Myocyte (in vitro differentiated cells): ENCODE data around the gene VEZF1. TPM values are rescaled to one million over a fixed set of nuclear protein-coding genes. Genes with fewer than 3 reads are reported as not detected.
A peak's percentile ranks its signal among the peaks of the same experiment; 100 is the strongest.

ENCODE experiments used
- DNase-seq: peaks from one replicate; pipeline ENCODE4 v3.0.0-alpha.2; 2012; ENCODE audit warnings: low read depth
- total RNA-seq: library from RNA; depleted of rRNA; stranded (reverse); fragments of >200 nt; gene quantifications from 2 replicates; pipeline ENCODE4 v1.2.3, GENCODE V29; 2014

Gene VEZF1
- total RNA-seq, 1 donor from 2014 or later = 49.2 TPM

DNA sequence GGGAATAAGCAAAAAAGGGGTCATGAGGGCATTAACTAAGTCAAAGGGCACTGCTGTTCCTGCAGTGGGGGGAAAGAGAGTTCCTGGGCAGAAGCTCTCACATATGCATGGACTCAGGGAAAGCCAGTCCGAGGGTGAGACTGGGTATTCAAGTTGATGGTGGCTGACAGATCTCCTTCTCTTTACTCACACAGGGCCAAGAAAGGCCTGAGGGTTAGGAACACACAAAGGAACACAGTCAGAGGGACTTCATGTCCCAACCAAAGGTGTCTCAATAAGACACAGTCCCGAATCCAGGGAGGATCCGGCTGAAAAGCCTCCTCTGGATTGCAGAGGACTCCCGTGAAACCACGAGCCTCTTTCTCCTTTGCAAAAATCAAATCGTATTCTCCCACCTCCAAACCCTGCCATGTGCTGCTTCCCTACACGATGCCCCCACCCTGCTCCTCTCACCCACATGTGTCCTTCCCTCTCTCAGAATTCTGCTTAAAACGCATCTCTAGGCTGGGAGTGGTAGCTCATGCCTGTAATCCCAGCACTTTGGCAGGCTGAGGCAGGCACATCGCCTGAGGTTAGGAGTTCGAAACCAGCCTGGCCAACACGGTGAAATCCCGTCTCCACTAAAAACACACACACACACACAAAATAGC is 56.4 kb downstream of the VEZF1 start:
- DNase-seq = no peak

DNA sequence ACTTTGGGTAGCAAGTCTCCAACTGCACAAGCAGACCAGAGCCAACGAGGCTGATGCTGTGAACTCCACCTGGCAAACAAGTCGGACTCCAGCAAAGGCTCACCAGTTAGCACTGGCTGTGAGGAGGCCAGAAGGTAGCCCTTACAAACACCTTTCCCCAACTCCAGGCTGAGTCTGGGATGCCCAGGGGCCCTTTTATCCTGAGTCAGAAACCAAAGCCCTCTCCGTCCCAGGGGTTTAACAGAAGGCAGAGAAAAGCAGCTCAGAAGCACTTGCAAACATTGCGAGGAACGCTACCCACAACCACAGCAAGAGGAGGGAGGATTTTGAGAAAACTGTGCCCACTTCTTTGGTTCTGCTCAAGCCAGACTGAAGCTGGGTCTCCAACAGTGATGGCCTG is 57.8 kb downstream of the VEZF1 start:
- DNase-seq = no peak

DNA sequence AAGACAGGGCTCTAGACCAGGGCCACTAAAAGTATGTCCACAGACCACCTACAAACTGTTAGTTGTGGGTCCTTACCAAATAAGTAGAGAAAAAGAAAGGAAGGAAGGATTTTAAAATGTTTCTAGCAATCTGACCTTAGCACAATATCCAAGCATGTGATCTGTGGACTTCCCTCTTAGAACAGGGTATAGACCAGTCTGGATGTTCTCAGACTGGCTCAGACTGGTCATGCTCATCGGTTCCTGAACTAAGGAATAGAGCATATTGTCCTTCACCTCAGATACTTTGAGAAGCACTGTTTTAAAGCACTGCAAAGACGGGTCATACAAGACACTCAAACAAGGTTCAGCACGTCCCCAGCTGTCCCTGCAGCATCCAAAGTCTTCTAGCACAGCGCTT is 58.7 kb downstream of the VEZF1 start:
- no peak for DNase-seq

DNA sequence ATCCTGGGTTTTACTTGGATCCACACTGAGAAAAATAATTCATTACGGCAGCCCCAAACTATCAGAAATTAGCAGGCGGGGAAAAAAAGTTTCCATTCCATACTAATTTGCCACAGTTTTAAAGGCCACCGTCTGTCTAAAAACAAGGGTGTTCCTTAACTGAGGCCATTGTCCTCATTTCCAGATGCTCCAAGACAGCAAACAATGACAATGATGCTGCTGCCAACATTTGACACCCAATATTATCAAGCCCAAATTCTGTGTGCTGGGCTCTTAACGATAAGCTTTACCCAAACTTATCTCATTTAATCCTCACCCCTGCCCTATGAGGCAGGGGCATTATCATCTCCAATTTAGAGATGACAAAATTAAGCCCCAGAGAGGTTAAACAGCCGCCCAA is 59.1 kb downstream of the VEZF1 start:
- no peak for DNase-seq

DNA sequence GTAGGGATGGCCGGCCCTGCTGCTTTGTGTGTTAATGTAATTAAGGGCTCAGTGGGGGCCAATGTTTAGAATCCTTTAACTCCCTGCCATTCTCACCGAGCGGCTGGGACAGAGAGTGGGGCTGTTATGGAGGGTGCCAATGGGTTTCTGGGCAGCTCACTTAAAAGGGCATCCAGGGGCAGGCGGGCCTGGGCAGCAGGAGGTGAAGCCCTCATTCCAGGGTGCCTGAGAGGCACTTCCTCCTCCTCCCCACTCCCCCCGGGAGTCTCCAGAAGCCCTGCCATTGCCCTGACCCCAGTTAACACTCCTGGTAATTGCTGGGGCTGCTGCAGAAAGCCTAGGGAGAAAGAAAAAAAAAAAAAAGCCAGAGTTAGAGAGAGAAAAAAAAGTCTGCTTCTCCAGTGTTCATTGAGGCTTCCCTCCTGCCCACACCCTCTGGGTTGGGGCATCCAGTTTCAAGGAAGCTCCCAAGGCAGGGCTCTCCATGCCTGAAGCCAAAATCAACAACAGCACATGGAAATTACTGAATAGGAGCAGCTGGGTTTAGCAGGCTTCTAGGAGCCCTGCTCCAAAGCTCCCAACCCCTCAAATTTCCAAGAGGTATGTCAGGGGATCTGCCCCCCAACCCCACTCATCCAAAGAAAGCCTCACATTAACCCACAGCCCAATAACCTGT is 60.9 kb downstream of the VEZF1 start:
- DNase-seq = peak; percentile 91

DNA sequence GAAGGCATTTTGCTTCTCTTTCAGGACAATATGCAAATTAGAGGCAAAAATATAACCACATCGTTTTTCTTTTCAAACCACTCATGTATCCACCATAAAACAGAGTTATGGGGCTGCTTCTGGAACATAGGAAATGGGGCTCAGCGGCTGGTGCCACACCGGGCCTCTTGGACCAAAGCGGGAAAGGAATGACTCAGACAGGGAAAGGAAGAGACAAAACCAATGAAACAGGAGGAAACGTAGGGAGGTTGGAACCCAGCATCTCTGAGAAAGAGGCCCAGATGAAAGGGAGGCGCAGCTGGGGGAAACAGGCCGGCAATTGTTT is 61.4 kb downstream of the VEZF1 start:
- DNase-seq = no peak

DNA sequence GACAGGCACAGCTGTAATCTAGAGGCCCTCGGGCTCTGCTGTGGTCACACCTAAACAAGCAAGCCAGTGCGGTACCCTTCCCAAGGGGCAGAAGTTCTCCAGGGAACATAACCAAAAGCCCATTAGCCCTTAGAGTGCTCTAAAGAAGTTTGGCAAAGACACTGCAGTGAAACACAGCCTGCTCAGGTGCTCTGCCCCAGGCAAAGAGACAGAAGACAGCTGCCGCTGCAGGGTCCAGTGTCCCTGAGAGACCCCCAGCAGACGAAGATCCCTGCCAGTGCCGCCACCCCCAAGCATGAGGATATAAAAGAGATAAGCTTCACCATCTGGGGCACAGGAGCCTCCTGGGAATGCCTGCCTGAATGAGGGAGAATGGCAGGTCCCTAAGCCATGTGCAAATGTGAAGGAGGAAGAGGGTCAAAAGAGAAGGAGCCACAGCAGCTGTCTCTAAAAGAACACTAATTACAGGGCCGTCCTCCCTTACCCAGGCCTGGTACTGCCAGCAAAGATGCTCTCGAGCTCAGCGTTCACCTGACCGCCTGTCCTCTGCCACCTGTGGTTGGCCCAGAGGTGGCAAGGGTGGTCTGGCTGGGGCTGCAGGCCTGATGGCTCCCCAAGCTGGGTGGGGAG is 62.6 kb downstream of the VEZF1 start:
- no peak for DNase-seq

DNA sequence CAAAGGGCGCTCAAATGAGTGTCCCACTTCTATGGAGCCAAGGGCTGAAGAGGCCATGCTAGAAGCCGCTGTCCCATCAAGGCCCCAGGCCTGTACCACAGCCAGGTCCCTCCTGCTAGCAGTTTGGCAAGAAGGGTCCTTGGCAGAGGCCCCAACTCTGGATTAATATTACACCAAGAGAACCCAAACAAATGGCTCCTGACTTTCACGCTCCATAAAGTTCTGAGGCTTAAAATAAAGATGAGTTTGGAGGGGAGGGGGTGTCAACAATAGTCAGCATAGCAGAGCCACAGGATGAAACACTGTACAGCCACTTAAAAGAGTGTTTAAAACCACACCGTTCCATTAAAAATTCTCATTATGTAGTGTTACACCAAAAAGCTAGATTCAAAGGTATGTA is 63.4 kb downstream of the VEZF1 start:
- DNase-seq = no peak

Other genes starting within 250 kb of the VEZF1 start
- gene CCDC182, start 243.0 kb downstream of the VEZF1 start, total RNA-seq = not detected in 2 replicates
- gene MRPS23, start 138.2 kb downstream of the VEZF1 start, total RNA-seq = 23.3 and 27.3 TPM in 2 replicates
- 49.7 and 51.7 TPM in 2 replicates for gene CUEDC1, start 32.8 kb downstream of the VEZF1 start, total RNA-seq
- 180 and 183 TPM in 2 replicates for gene SRSF1, start 19.0 kb upstream of the VEZF1 start, total RNA-seq
- gene DYNLL2, start 95.2 kb upstream of the VEZF1 start, total RNA-seq = 10.1 and 12.8 TPM in 2 replicates
- gene OR4D1, start 160.1 kb upstream of the VEZF1 start, total RNA-seq = not detected in 2 replicates
- not detected in 2 replicates for gene OR4D2, start 178.7 kb upstream of the VEZF1 start, total RNA-seq
- gene EPX, start 204.5 kb upstream of the VEZF1 start, total RNA-seq = not detected in 2 replicates
- 8.4 and 12.3 TPM in 2 replicates for gene MKS1, start 231.0 kb upstream of the VEZF1 start, total RNA-seq